ENCODE results near the gene ANKRD13B.

DNA sequence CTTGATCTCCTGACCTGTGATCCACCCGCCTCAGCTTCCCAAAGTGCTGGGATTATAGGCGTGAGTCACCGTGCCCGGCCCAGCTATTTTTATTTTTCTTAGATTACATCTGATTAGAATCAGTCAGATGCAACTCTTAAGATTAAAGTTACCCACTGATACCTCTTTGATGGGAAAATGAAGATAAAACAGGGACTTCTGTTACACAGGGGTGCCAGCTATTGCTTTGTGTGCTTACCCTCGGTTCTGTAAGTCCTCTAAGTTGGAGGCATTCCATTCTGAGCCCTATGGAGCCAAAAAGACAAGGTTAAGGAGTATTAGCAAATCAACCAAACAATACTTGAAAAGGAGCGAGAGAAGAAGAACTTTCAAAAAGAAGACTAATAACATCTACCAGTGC is 62.4 kb downstream of the ANKRD13B start:
- TF ChIP-seq, protein P1, sequence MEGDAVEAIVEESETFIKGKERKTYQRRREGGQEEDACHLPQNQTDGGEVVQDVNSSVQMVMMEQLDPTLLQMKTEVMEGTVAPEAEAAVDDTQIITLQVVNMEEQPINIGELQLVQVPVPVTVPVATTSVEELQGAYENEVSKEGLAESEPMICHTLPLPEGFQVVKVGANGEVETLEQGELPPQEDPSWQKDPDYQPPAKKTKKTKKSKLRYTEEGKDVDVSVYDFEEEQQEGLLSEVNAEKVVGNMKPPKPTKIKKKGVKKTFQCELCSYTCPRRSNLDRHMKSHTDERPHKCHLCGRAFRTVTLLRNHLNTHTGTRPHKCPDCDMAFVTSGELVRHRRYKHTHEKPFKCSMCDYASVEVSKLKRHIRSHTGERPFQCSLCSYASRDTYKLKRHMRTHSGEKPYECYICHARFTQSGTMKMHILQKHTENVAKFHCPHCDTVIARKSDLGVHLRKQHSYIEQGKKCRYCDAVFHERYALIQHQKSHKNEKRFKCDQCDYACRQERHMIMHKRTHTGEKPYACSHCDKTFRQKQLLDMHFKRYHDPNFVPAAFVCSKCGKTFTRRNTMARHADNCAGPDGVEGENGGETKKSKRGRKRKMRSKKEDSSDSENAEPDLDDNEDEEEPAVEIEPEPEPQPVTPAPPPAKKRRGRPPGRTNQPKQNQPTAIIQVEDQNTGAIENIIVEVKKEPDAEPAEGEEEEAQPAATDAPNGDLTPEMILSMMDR (IDR thresholded peaks at IDR 0.05; ENCODE audit: low read depth, low read length), result no peak
- TF ChIP-seq EZH2phosphoT487 (IDR thresholded peaks at IDR 0.05; ENCODE audit: low read depth), result no peak
